Natural killer cell treated with Interleukin-12 subunit alpha and Interleukin-12 subunit beta and Interleukin-15 and Interleukin-18, amount 100 ng/mL, for 72 hours (primary cell): Measurements from ENCODE around the gene LEPROT. TPM values are rescaled to one million over a fixed set of nuclear protein-coding genes. Genes with fewer than 3 reads are reported as not detected.

ENCODE experiments used
- ATAC-seq, 2 donors: fragments of 150-1000 bp; cut with Tn5 transposase in 1 of 2; sonication (Bioruptor Pico), chemical (Tn5 transposase) in 1 of 2; 2 replicates each; pipeline ENCODE4 v1.10.0; 2021
- DNase-seq: peaks from one replicate; pipeline ENCODE4 v3.0.0; 2022; ENCODE audit warnings: low spot score
- H3K27ac Mint-ChIP-seq, 2 donors: 1 replicate in 1 of 2; 2 replicates in 1 of 2; pipeline ENCODE4 v1.8.0; 2022; ENCODE audit warnings: mixed read lengths in 2 of 2, mild to moderate bottlenecking in 1 of 2, moderate library complexity in 1 of 2
- H3K27me3 Mint-ChIP-seq, 2 donors: 1 replicate in 1 of 2; 2 replicates in 1 of 2; pipeline ENCODE4 v1.8.0; 2022; ENCODE audit warnings: mixed read lengths in 2 of 2
- H3K36me3 Mint-ChIP-seq: one replicate; pipeline ENCODE4 v1.8.0; 2022; ENCODE audit warnings: mixed read lengths
- H3K4me1 Mint-ChIP-seq, 2 donors: 1 replicate in 1 of 2; 2 replicates in 1 of 2; pipeline ENCODE4 v1.8.0; 2022; ENCODE audit warnings: low read depth in 2 of 2, mixed read lengths in 2 of 2, mild to moderate bottlenecking in 1 of 2
- H3K4me3 Mint-ChIP-seq: one replicate; pipeline ENCODE4 v1.8.0; 2022; ENCODE audit warnings: mixed read lengths
- H3K9me3 Mint-ChIP-seq: 2 replicates; pipeline ENCODE4 v1.8.0; 2022; ENCODE audit warnings: mixed read lengths
- total RNA-seq, 2 donors: library from RNA; stranded (reverse); gene quantifications; one replicate each; pipeline ENCODE4 v1.2.3, GENCODE V29; 2022

Gene LEPROT
- total RNA-seq, 2 donors from 2014 or later: 24.2 to 40.4 TPM

GRCh38 chr1:65478379-65479026, 58.0 kb downstream of the LEPROT start:
- H3K4me3 Mint-ChIP-seq: no peak overlapping the region
- no peaks in the 10 kb centered on the region for H3K9me3 Mint-ChIP-seq
- H3K4me1 Mint-ChIP-seq: peaks cover 0 to 6% of the 10 kb centered on the region in 2 donors
- no peak overlapping the region for H3K27ac Mint-ChIP-seq
- no peaks in the 10 kb centered on the region for H3K27me3 Mint-ChIP-seq
- ATAC-seq: no peak
- no peak for DNase-seq
- no peaks in the 10 kb centered on the region for H3K36me3 Mint-ChIP-seq

GRCh38 chr1:65479554-65480204, 59.2 kb downstream of the LEPROT start:
- Mint-ChIP-seq H3K4me1 (peaks cover 0 to 6% of the 10 kb centered on the region in 2 donors), H3K9me3 (no peaks in the 10 kb centered on the region), H3K27ac (no peak overlapping the region), H3K27me3 (no peaks in the 10 kb centered on the region), H3K36me3 (no peaks in the 10 kb centered on the region), H3K4me3 (no peak overlapping the region)
- no peak for ATAC-seq
- DNase-seq: no peak

- ATAC-seq: no peak
- Mint-ChIP-seq H3K9me3 (no peaks in the 10 kb centered on the region), H3K4me3 (no peak overlapping the region), H3K4me1 (peaks cover 0 to 6% of the 10 kb centered on the region in 2 donors), H3K36me3 (no peaks in the 10 kb centered on the region), H3K27me3 (no peaks in the 10 kb centered on the region), H3K27ac (no peak overlapping the region)
- DNase-seq: no peak
Observed at GRCh38 chr1:65480684-65481405, 60.4 kb downstream of the LEPROT start.

- Mint-ChIP-seq H3K27ac (no peak overlapping the region), H3K36me3 (no peaks in the 10 kb centered on the region), H3K27me3 (no peaks in the 10 kb centered on the region), H3K4me3 (no peak overlapping the region), H3K4me1 (no peaks in the 10 kb centered on the region), H3K9me3 (no peaks in the 10 kb centered on the region)
- ATAC-seq (no peak), DNase-seq (no peak)
Observed at GRCh38 chr1:65483993-65484754, 63.7 kb downstream of the LEPROT start.

Other genes starting within 250 kb of the LEPROT start
- gene DNAJC6, start 111.1 kb upstream of the LEPROT start, total RNA-seq: 1 to 10 TPM; 1.6 to 10.0 TPM
- 1 to 10 TPM; 1.5 to 3.3 TPM for gene LEPR, start within 50 bp of the LEPROT start, total RNA-seq